ENCODE measurements around the gene ACBD6.

ACBD6 gene

GRCh38 chr1:180386745-180387367, 115.5 kb downstream of the ACBD6 start:
- Histone ChIP-seq H3K27ac (ENCODE audit: low read depth, low read length, severe bottlenecking) (no peak overlapping the region), H3K9me3 (ENCODE audit: control insufficient read depth, low read length) (peaks cover 9% of the 10 kb centered on the region), H3K36me3 (ENCODE audit: control insufficient read depth, insufficient read depth, low read length) (no peaks in the 10 kb centered on the region), H3K4me3 (ENCODE audit: extremely low read depth, insufficient read depth, low read length, poor library complexity, severe bottlenecking) (no peak overlapping the region), H3K4me1 (ENCODE audit: control insufficient read depth, insufficient read depth, low read length, poor library complexity, severe bottlenecking) (no peaks in the 10 kb centered on the region)
- WGBS, 2 experiments (ENCODE audit: insufficient coverage in 2 of 2) = 80% methylated on average over 1 of the region's 4 CpGs; no CpG with 5 or more reads in 1 of the 2 experiments

DNA sequence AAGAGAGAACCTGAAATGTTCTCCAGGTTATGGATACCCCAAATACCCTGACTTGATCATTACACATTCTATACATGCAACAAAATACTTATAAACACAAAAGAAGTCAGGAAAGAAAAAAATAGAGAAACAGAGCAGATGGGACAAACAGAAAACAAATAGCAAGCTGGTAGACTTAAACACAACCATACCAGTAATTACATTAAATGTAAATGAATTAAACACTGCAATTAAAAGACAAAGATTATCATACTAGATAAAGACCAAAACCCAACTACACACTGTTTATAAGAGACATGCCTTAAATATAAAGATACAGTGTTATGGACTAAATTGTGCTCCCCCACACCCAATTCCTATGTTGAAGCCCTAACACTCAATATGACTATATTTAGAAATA, 117.2 kb downstream of the ACBD6 start:
- Histone ChIP-seq H3K27ac (ENCODE audit: low read depth, low read length, severe bottlenecking) (no peak overlapping the region), H3K4me3 (ENCODE audit: extremely low read depth, insufficient read depth, low read length, poor library complexity, severe bottlenecking) (no peak overlapping the region), H3K9me3 (ENCODE audit: control insufficient read depth, low read length) (peaks cover 21% of the 10 kb centered on the region), H3K36me3 (ENCODE audit: control insufficient read depth, insufficient read depth, low read length) (no peaks in the 10 kb centered on the region), H3K4me1 (ENCODE audit: control insufficient read depth, insufficient read depth, low read length, poor library complexity, severe bottlenecking) (no peaks in the 10 kb centered on the region)

DNA sequence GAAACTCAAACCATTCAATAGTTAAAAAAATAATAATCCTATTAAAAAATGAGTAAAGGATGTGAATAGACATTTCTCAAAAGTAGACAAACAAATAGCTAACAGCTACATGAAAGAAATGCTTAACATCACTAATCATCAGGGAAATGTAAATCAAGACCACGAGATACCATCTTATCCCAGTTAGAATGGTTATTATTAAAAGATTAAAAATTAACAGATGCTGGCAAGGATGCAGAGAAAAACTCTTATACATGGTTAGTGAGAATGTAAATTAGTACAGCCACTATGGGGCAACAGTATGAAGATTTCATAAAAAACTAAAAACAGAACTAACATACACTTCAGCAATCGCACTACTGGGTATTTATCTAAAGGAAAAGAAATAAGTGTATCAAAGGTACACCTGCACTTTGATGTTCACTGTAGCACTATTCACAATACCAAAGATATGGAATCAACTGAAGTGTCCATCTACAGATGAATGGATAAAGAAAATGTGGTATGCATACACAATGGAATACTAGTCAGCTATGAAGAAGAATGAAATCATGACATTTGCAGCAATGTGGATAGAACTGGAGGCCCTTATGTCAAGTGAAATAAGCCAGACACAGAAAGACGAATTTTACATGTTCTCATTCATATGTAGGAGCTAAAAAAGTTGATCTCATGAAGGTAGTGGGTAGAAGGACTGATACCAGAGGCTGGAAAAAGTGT, 117.9 kb downstream of the ACBD6 start:
- Histone ChIP-seq H3K4me3 (ENCODE audit: extremely low read depth, insufficient read depth, low read length, poor library complexity, severe bottlenecking) (no peak overlapping the region), H3K9me3 (ENCODE audit: control insufficient read depth, low read length) (peaks cover 26% of the 10 kb centered on the region), H3K27ac (ENCODE audit: low read depth, low read length, severe bottlenecking) (no peak overlapping the region), H3K4me1 (ENCODE audit: control insufficient read depth, insufficient read depth, low read length, poor library complexity, severe bottlenecking) (no peaks in the 10 kb centered on the region), H3K36me3 (ENCODE audit: control insufficient read depth, insufficient read depth, low read length) (peaks cover 3% of the 10 kb centered on the region)
- 86 to 100% methylated on average over 1 of the region's 3 CpGs for WGBS, 2 experiments (ENCODE audit: insufficient coverage in 2 of 2)

- Histone ChIP-seq H3K27ac (ENCODE audit: low read depth, low read length, severe bottlenecking) (no peak overlapping the region), H3K4me3 (ENCODE audit: extremely low read depth, insufficient read depth, low read length, poor library complexity, severe bottlenecking) (no peak overlapping the region), H3K36me3 (ENCODE audit: control insufficient read depth, insufficient read depth, low read length) (peaks cover 3% of the 10 kb centered on the region), H3K9me3 (ENCODE audit: control insufficient read depth, low read length) (peaks cover 26% of the 10 kb centered on the region), H3K4me1 (ENCODE audit: control insufficient read depth, insufficient read depth, low read length, poor library complexity, severe bottlenecking) (no peaks in the 10 kb centered on the region)
- WGBS, 2 experiments (ENCODE audit: insufficient coverage in 2 of 2) = 67 to 100% methylated on average over 1 to 3 of the region's 5 CpGs
Observed at GRCh38 chr1:180382326-180383115, 119.9 kb downstream of the ACBD6 start.

GRCh38 chr1:180381184-180381580, 121.2 kb downstream of the ACBD6 start:
- Histone ChIP-seq H3K27ac (ENCODE audit: low read depth, low read length, severe bottlenecking) (no peak overlapping the region), H3K36me3 (ENCODE audit: control insufficient read depth, insufficient read depth, low read length) (peaks cover 3% of the 10 kb centered on the region), H3K4me1 (ENCODE audit: control insufficient read depth, insufficient read depth, low read length, poor library complexity, severe bottlenecking) (no peaks in the 10 kb centered on the region), H3K9me3 (ENCODE audit: control insufficient read depth, low read length) (peaks cover 26% of the 10 kb centered on the region), H3K4me3 (ENCODE audit: extremely low read depth, insufficient read depth, low read length, poor library complexity, severe bottlenecking) (no peak overlapping the region)
- WGBS, 2 experiments (ENCODE audit: insufficient coverage in 2 of 2) = 67 to 93% methylated on average over 1 to 3 of the region's 4 CpGs

DNA sequence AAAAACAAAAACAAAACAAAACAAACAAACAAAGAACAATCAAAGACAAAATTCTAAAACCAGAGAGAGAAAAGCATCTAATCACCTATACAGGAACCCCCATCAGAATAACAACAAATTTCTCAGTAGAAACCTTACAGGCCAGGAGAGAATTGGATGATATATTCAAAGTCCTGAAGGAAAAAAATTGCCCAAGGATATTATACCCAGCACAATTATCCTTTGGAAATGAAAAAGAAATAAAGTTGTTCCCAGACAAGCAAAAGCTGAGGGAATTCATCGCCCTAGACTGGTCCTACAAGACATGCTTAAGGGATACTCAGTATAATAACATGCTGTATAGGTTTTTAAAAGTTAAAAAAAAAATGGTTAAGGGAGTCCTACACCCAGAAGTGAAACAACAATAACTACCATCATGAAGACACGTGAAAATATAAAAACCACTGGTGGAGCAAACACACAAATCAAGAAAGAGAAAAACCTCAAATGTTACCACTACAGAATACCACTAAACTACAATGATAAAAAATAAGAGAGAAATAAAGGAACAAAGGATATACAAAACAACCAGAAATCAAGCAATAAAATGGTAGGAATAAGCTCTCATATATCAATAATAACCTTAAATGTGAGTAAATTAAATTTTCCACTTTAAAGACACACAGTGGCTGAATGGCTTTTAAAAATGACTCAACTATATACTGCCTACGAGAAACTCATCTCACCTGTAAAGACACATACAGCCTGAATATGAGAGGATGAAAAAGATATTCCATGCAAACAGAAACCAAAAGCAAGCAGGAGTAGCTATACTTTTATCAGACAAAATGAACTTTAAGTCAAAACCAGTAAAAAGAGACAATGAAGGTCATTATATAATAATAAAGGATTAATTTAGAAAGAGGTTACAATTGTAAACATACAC, 121.9 kb downstream of the ACBD6 start:
- Histone ChIP-seq H3K9me3 (ENCODE audit: control insufficient read depth, low read length) (peaks cover 26% of the 10 kb centered on the region), H3K36me3 (ENCODE audit: control insufficient read depth, insufficient read depth, low read length) (peaks cover 3% of the 10 kb centered on the region), H3K4me1 (ENCODE audit: control insufficient read depth, insufficient read depth, low read length, poor library complexity, severe bottlenecking) (no peaks in the 10 kb centered on the region), H3K4me3 (ENCODE audit: extremely low read depth, insufficient read depth, low read length, poor library complexity, severe bottlenecking) (no peak overlapping the region), H3K27ac (ENCODE audit: low read depth, low read length, severe bottlenecking) (no peak overlapping the region)
- no CpG with 5 or more reads among the region's 3 CpGs for WGBS, 2 experiments (ENCODE audit: insufficient coverage in 2 of 2)

- Histone ChIP-seq H3K9me3 (ENCODE audit: control insufficient read depth, low read length) (peaks cover 17% of the 10 kb centered on the region), H3K36me3 (ENCODE audit: control insufficient read depth, insufficient read depth, low read length) (peaks cover 3% of the 10 kb centered on the region), H3K4me1 (ENCODE audit: control insufficient read depth, insufficient read depth, low read length, poor library complexity, severe bottlenecking) (no peaks in the 10 kb centered on the region), H3K4me3 (ENCODE audit: extremely low read depth, insufficient read depth, low read length, poor library complexity, severe bottlenecking) (no peak overlapping the region), H3K27ac (ENCODE audit: low read depth, low read length, severe bottlenecking) (no peak overlapping the region)
- no CpG with 5 or more reads among the region's 3 CpGs for WGBS, 2 experiments (ENCODE audit: insufficient coverage in 2 of 2)
Observed at GRCh38 chr1:180376800-180377199, 125.6 kb downstream of the ACBD6 start.

DNA sequence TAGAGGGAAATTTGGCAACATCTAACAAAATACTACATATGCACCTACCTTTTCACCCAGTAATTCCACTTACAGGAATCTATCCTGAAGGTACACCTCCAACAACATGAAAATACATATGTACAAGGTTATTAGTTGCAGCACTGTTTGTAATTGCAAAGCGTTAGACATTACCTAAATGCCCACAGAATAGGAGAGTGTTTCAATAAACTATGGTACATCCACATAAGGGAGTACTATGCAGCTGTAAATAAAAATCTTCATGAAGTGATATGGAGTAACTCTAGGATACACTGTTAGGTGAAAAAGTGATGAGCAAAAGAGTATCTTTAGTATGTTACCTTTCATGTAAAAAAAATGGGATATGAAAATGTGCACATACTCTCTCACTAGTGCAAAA, 126.1 kb downstream of the ACBD6 start:
- Histone ChIP-seq H3K27ac (ENCODE audit: low read depth, low read length, severe bottlenecking) (no peak overlapping the region), H3K4me3 (ENCODE audit: extremely low read depth, insufficient read depth, low read length, poor library complexity, severe bottlenecking) (no peak overlapping the region), H3K4me1 (ENCODE audit: control insufficient read depth, insufficient read depth, low read length, poor library complexity, severe bottlenecking) (no peaks in the 10 kb centered on the region), H3K36me3 (ENCODE audit: control insufficient read depth, insufficient read depth, low read length) (peaks cover 3% of the 10 kb centered on the region), H3K9me3 (ENCODE audit: control insufficient read depth, low read length) (peaks cover 15% of the 10 kb centered on the region)
- no CpG with 5 or more reads among the region's 1 CpG for WGBS, 2 experiments (ENCODE audit: insufficient coverage in 2 of 2)

- H3K27ac ChIP-seq (ENCODE audit: low read depth, low read length, severe bottlenecking) = no peak overlapping the region
- WGBS, 2 experiments (ENCODE audit: insufficient coverage in 2 of 2) = 100% methylated on average over 1 to 2 of the region's 4 CpGs
- no peaks in the 10 kb centered on the region for H3K4me1 ChIP-seq (ENCODE audit: control insufficient read depth, insufficient read depth, low read length, poor library complexity, severe bottlenecking)
- H3K36me3 ChIP-seq (ENCODE audit: control insufficient read depth, insufficient read depth, low read length) = no peaks in the 10 kb centered on the region
- no peaks in the 10 kb centered on the region for H3K9me3 ChIP-seq (ENCODE audit: control insufficient read depth, low read length)
- H3K4me3 ChIP-seq (ENCODE audit: extremely low read depth, insufficient read depth, low read length, poor library complexity, severe bottlenecking) = no peak overlapping the region
Observed at GRCh38 chr1:180372728-180373127, 129.6 kb downstream of the ACBD6 start.

GRCh38 chr1:180370597-180370996, 131.8 kb downstream of the ACBD6 start:
- WGBS, 2 experiments (ENCODE audit: insufficient coverage in 2 of 2) = no CpG with 5 or more reads among the region's 1 CpG
- no peaks in the 10 kb centered on the region for H3K4me1 ChIP-seq (ENCODE audit: control insufficient read depth, insufficient read depth, low read length, poor library complexity, severe bottlenecking)

More at GRCh38 chr1:180370597-180370996, 131.8 kb downstream of the ACBD6 start:
- Histone ChIP-seq H3K9me3 (ENCODE audit: control insufficient read depth, low read length) (no peaks in the 10 kb centered on the region), H3K36me3 (ENCODE audit: control insufficient read depth, insufficient read depth, low read length) (no peaks in the 10 kb centered on the region), H3K27ac (ENCODE audit: low read depth, low read length, severe bottlenecking) (no peak overlapping the region), H3K4me3 (ENCODE audit: extremely low read depth, insufficient read depth, low read length, poor library complexity, severe bottlenecking) (no peak overlapping the region)

Measured in mesodermal cell (in vitro differentiated cells).